Psoas muscle (tissue), 8 donors: ENCODE data around the gene BRIX1. TPM values are rescaled to one million over a fixed set of nuclear protein-coding genes. Genes with fewer than 3 reads are reported as not detected.

Experiments used
- ATAC-seq, 4 donors: fragments of 200-7000 bp; cut with Tn5 transposase; one replicate each; pipeline ENCODE4 v1.9.1; 2020; ENCODE audit warnings: moderate library complexity in 3 of 4, mild to moderate bottlenecking in 2 of 4
- DNase-seq, 2 donors: peaks; one replicate each; pipeline ENCODE4 v3.0.0-alpha.2; 2020
- H3K27ac ChIP-seq: fragments of 200-600 bp; one replicate; pipeline ENCODE4 v1.8.0; 2022
- H3K27me3 ChIP-seq, 3 donors: fragments of 200-600 bp in 1 of 3; one replicate each; pipeline versions ENCODE4 v1.6.1 to v1.8.0; 2013 to 2022; ENCODE audit warnings: low read length in 2 of 3, mild to moderate bottlenecking in 2 of 3, moderate library complexity in 1 of 3; ENCODE audit not compliant: insufficient read depth in 3 of 3
- H3K36me3 ChIP-seq, 2 donors: fragments of 200-600 bp in 1 of 2; one replicate each; pipeline versions ENCODE4 v1.6.1 to v1.8.0; 2013 to 2022; ENCODE audit warnings: low read depth in 1 of 2, mild to moderate bottlenecking in 1 of 2, moderate library complexity in 1 of 2; ENCODE audit not compliant: insufficient read depth in 1 of 2
- H3K4me1 ChIP-seq: fragments of 200-600 bp; one replicate; pipeline ENCODE4 v1.8.0; 2022
- H3K4me3 ChIP-seq: fragments of 200-600 bp; one replicate; pipeline ENCODE4 v1.8.0; 2022; ENCODE audit warnings: mild to moderate bottlenecking
- H3K9me3 ChIP-seq: fragments of 200-600 bp; one replicate; pipeline ENCODE4 v1.8.0; 2022
- CTCF ChIP-seq: fragments of 200-600 bp; IDR thresholded peaks from one replicate; pipeline ENCODE4 v1.8.0; 2022; ENCODE audit warnings: antibody characterized with exemption
- WGBS, 3 donors: extraction: QIAGEN DNeasy Blood & Tissue Kit; methylation state at CpG; one replicate each; pipeline versions ENCODE4 v1.1.6 to v1.1.7; 2013; 5-methylcytosine and 5-hydroxymethylcytosine counted together
- intact Hi-C, 2 donors: fragments of 100-400 bp; cut with DNase I; formaldehyde crosslinking; loops; one replicate each; pipeline versions ENCODE4 v1.11.0 to v1.14.2; 2022
- polyA plus RNA-seq, 3 donors: library from polyadenylated mRNA; stranded (reverse); fragments of 200-250 nt; gene quantifications; one replicate each; pipeline ENCODE4 v1.2.3, GENCODE V29; 2013
- total RNA-seq, 4 donors: library from RNA; stranded (reverse); fragmentation: NEBNext Ultra II Directional in 2 of 4; extraction: Animal tissue kit (Norgen Biotek cat#: 25700) in 2 of 4; gene quantifications; one replicate each; pipeline versions ENCODE4 v1.2.1 to v1.2.4, GENCODE V29; 2021 to 2023
- donor health status: healthy with polysubstance abuse.
- donor health status: DM: no; HTN: no; CAD: no; lungs with moderate emphysema.
- donor health status: Bipolar disorder and iron deficiency.
- donor health status: healthy.
- donor health status: DM: yes; HTN: yes; CAD: no.
- donor health status: DM: no; HTN: no; CAD: no.
- donor health status: DM: no; HTN: no; CAD: no.
- donor health status: DM: yes; HTN: yes; CAD: no.

Gene BRIX1
- total and polyA plus RNA-seq, 7 donors = 11.3 to 36.8 (median 21.1) TPM

GRCh38 chr5:34889394-34889793 lies 26.1 kb upstream of the BRIX1 start:
- WGBS, 3 donors = 94 to 95% (median 94%) methylated on average over 1 of the region's 1 CpG
- H3K27ac ChIP-seq = no peak overlapping the region
- no peaks in the 10 kb centered on the region for H3K9me3 ChIP-seq
- no peaks in the 10 kb centered on the region for H3K27me3 ChIP-seq
- H3K4me1 ChIP-seq = no peaks in the 10 kb centered on the region
- no peak for ATAC-seq
- H3K4me3 ChIP-seq = no peak overlapping the region
- no peak for TF ChIP-seq CTCF
- intact Hi-C loops = no loop called here
- no peak for DNase-seq
- H3K36me3 ChIP-seq = no peaks in the 10 kb centered on the region

DNA sequence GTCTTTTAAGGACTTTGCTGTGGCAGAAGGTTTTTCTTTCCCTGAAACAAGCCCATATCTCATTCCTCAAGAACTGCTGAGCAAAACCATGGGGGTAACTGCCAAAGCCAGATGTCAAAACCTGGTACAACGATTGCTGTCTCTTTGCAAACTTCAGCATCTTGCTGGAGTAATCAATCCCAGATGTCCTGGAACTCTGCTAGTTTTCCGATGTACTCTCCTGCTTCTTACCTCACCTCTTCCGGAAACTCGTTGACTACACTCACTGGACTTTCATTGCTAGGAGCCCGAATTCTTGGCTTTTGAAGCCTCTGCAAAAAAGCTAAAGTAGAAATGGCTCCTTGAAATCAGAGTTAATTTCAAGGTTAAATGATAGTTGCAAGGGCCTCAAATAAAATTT lies 23.5 kb upstream of the BRIX1 start:
- no peak for ATAC-seq
- intact Hi-C loops = no loop called here
- no peak overlapping the region for H3K27ac ChIP-seq

DNA sequence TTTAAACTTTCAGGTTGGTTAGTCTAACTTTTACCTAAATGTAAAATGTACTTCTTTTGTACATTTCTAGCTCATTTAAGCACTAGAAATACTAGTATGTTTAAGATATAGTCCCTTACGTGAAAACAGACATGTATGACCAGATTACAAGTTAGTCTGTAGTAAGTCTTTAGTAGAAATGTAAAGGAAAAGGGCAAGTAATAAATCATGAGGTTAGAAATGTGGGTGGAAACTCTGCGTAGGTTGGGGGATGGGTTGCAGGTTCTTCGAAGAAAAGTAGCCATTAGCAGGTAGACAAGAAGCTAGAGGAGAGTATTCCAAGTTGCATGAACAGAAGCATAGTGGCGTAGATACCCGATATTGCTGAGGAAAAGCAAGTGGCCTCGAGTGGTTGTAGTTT lies 23.1 kb upstream of the BRIX1 start:
- intact Hi-C loops = no loop called here
- Histone ChIP-seq H3K9me3 (no peaks in the 10 kb centered on the region), H3K27ac (no peak overlapping the region), H3K4me3 (no peak overlapping the region), H3K36me3 (peaks cover 0 to 9% of the 10 kb centered on the region in 2 donors), H3K4me1 (no peaks in the 10 kb centered on the region), H3K27me3 (no peaks in the 10 kb centered on the region)
- 82 to 85% (median 83%) methylated on average over 6 of the region's 6 CpGs for WGBS, 3 donors
- no peak for TF ChIP-seq CTCF
- ATAC-seq = no peak
- no peak for DNase-seq

More for the DNA sequence above, 23.5 kb upstream of the BRIX1 start:
- H3K4me3 ChIP-seq = no peak overlapping the region
- no peak for DNase-seq
- peaks cover 0 to 7% of the 10 kb centered on the region in 2 donors for H3K36me3 ChIP-seq
- TF ChIP-seq CTCF = no peak
- H3K4me1 ChIP-seq = no peaks in the 10 kb centered on the region
- H3K27me3 ChIP-seq = no peaks in the 10 kb centered on the region
- WGBS, 3 donors = 69 to 74% (median 73%) methylated on average over 5 of the region's 5 CpGs
- no peaks in the 10 kb centered on the region for H3K9me3 ChIP-seq

DNA sequence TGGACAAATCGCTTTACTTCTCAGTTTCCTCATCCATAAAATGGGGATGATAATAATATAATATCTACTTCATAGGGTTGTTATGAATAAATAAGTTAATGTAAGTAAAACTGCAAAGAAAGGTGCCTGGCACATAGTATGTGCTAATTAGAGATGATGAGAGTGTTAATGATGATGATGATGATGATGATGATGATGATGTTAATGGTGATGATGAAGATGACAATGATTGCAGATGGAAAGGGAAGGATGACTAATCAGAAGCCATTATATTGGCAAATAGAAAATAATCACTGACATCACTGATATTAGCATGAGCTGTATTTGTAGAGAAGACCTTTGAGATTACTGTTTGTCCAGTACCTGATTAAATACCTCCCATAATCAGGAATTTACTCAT lies 20.8 kb upstream of the BRIX1 start:
- intact Hi-C loops = loop anchor here (2.0 to 5.0 kb wide), 3 partner anchors 238 to 407 kb away; partner anchors contain the start of gene RAI14 (in 1 of the 2)
- TF ChIP-seq CTCF = no peak
- Histone ChIP-seq H3K9me3 (no peaks in the 10 kb centered on the region), H3K4me3 (no peak overlapping the region), H3K4me1 (no peaks in the 10 kb centered on the region), H3K27me3 (no peaks in the 10 kb centered on the region), H3K27ac (no peak overlapping the region), H3K36me3 (peaks cover 0 to 12% of the 10 kb centered on the region in 2 donors)
- no peak for DNase-seq
- no peak for ATAC-seq
- 94 to 100% (median 95%) methylated on average over 1 of the region's 1 CpG for WGBS, 3 donors
